Activated T-cell treated with anti-CD3 and anti-CD28 coated beads, Interleukin-2, amount 50 U/mL, for 72 hours (primary cell): ENCODE results near the gene SEC22B. TPM values are rescaled to one million over a fixed set of nuclear protein-coding genes. Genes with fewer than 3 reads are reported as not detected.
"Not testable (repeated sequence)": the region's sequence is repeated elsewhere in the genome, so short reads cannot be mapped to it uniquely, and the experiment has no call there.

Experiments used
- ATAC-seq, 2 donors: fragments of 150-1000 bp; cut with Tn5 transposase; replicated peaks in 1 of 2; 2 replicates each; pipeline ENCODE4 v1.10.0; 2021; ENCODE audit warnings: moderate library complexity in 2 of 2, mild to moderate bottlenecking in 1 of 2
- DNase-seq, 2 donors: peaks; one replicate each; pipeline ENCODE4 v3.0.0; 2021 to 2022; ENCODE audit warnings: mixed read lengths in 1 of 2
- H3K27ac Mint-ChIP-seq: one replicate; pipeline ENCODE4 v1.8.0; 2022; ENCODE audit warnings: mild to moderate bottlenecking, moderate library complexity, mixed read lengths
- H3K27me3 Mint-ChIP-seq: one replicate; pipeline ENCODE4 v1.8.0; 2022; ENCODE audit warnings: low read depth, mixed read lengths
- H3K36me3 Mint-ChIP-seq, 2 donors: one replicate each; pipeline ENCODE4 v1.8.0; 2022; ENCODE audit warnings: mixed read lengths in 2 of 2, mild to moderate bottlenecking in 1 of 2; ENCODE audit not compliant: insufficient read depth in 2 of 2
- H3K4me1 Mint-ChIP-seq: one replicate; pipeline ENCODE4 v1.8.0; 2022; ENCODE audit warnings: low read depth, mixed read lengths
- H3K4me3 Mint-ChIP-seq, 2 donors: one replicate each; pipeline ENCODE4 v1.8.0; 2022; ENCODE audit warnings: mild to moderate bottlenecking in 2 of 2, mixed read lengths in 2 of 2, moderate library complexity in 2 of 2
- H3K9me3 Mint-ChIP-seq, 2 donors: one replicate each; pipeline ENCODE4 v1.8.0; 2022; ENCODE audit warnings: mixed read lengths in 2 of 2
- total RNA-seq, 2 donors: library from RNA; stranded (reverse); gene quantifications; one replicate each; pipeline ENCODE4 v1.2.3, GENCODE V29; 2022

SEC22B gene
- total RNA-seq, 2 donors from 2014 or later, result 16.8 to 21.2 TPM

- ATAC-seq, result peak in 1 of 2 donors; percentile 20
- not testable (repeated sequence) for DNase-seq, H3K36me3 Mint-ChIP-seq, H3K9me3 Mint-ChIP-seq, H3K27me3 Mint-ChIP-seq
- Mint-ChIP-seq H3K27ac (peak overlapping the region; percentile 99), H3K4me1 (peaks cover 14% of the 10 kb centered on the region), H3K4me3 (peak overlapping the region; percentile 95 to 98)
Measured at GRCh38 chr1:120175688-120176087, 632 bp downstream of the SEC22B start.

- H3K4me1 Mint-ChIP-seq, H3K36me3 Mint-ChIP-seq, DNase-seq, H3K4me3 Mint-ChIP-seq, H3K27me3 Mint-ChIP-seq, H3K27ac Mint-ChIP-seq, ATAC-seq, H3K9me3 Mint-ChIP-seq: not testable (repeated sequence)
Measured at GRCh38 chr1:120164761-120165160, 11.6 kb downstream of the SEC22B start.

- DNase-seq, H3K27ac Mint-ChIP-seq, H3K9me3 Mint-ChIP-seq, ATAC-seq, H3K4me3 Mint-ChIP-seq, H3K36me3 Mint-ChIP-seq, H3K4me1 Mint-ChIP-seq, H3K27me3 Mint-ChIP-seq: not testable (repeated sequence)
Measured at GRCh38 chr1:120162015-120162414, 14.3 kb downstream of the SEC22B start.

- not testable (repeated sequence) for ATAC-seq, H3K9me3 Mint-ChIP-seq, H3K4me3 Mint-ChIP-seq, H3K27ac Mint-ChIP-seq, H3K27me3 Mint-ChIP-seq, DNase-seq, H3K4me1 Mint-ChIP-seq, H3K36me3 Mint-ChIP-seq
Measured at GRCh38 chr1:120158495-120158894, 17.8 kb downstream of the SEC22B start.

GRCh38 chr1:120158086-120158485 is 18.2 kb downstream of the SEC22B start:
- not testable (repeated sequence) for H3K9me3 Mint-ChIP-seq, H3K4me1 Mint-ChIP-seq, H3K27ac Mint-ChIP-seq, H3K4me3 Mint-ChIP-seq, ATAC-seq, H3K36me3 Mint-ChIP-seq, DNase-seq, H3K27me3 Mint-ChIP-seq

GRCh38 chr1:120150138-120150822 is 26.0 kb downstream of the SEC22B start:
- H3K27ac Mint-ChIP-seq, H3K27me3 Mint-ChIP-seq, ATAC-seq, DNase-seq, H3K4me3 Mint-ChIP-seq, H3K9me3 Mint-ChIP-seq, H3K4me1 Mint-ChIP-seq, H3K36me3 Mint-ChIP-seq: not testable (repeated sequence)

- H3K27me3 Mint-ChIP-seq, H3K36me3 Mint-ChIP-seq, H3K4me3 Mint-ChIP-seq, DNase-seq, H3K9me3 Mint-ChIP-seq, ATAC-seq, H3K4me1 Mint-ChIP-seq, H3K27ac Mint-ChIP-seq: not testable (repeated sequence)
Measured at GRCh38 chr1:120149420-120150059, 26.8 kb downstream of the SEC22B start.

GRCh38 chr1:120145806-120146205 is 30.5 kb downstream of the SEC22B start:
- not testable (repeated sequence) for ATAC-seq, H3K27ac Mint-ChIP-seq, H3K9me3 Mint-ChIP-seq, H3K36me3 Mint-ChIP-seq, DNase-seq, H3K4me3 Mint-ChIP-seq, H3K27me3 Mint-ChIP-seq
- H3K4me1 Mint-ChIP-seq, result peaks cover 32% of the 10 kb centered on the region

- ATAC-seq, H3K36me3 Mint-ChIP-seq, H3K9me3 Mint-ChIP-seq, H3K27me3 Mint-ChIP-seq, H3K27ac Mint-ChIP-seq, DNase-seq: not testable (repeated sequence)
- H3K4me1 Mint-ChIP-seq, result peaks cover 32% of the 10 kb centered on the region
- H3K4me3 Mint-ChIP-seq, result peak overlapping the region in 1 of 2 donors; percentile 29
Measured at GRCh38 chr1:120144626-120145025, 31.7 kb downstream of the SEC22B start.

GRCh38 chr1:120144169-120144568 is 32.2 kb downstream of the SEC22B start:
- peaks cover 32% of the 10 kb centered on the region for H3K4me1 Mint-ChIP-seq
- not testable (repeated sequence) for H3K27ac Mint-ChIP-seq, H3K27me3 Mint-ChIP-seq, H3K36me3 Mint-ChIP-seq, H3K9me3 Mint-ChIP-seq
- peak overlapping the region in 1 of 2 donors; percentile 25 for H3K4me3 Mint-ChIP-seq
- peak in 1 of 2 donors; percentile 6 for DNase-seq
- ATAC-seq, result peak; percentile 14 to 34

- H3K36me3 Mint-ChIP-seq, H3K27me3 Mint-ChIP-seq, DNase-seq, H3K9me3 Mint-ChIP-seq, H3K27ac Mint-ChIP-seq, ATAC-seq, H3K4me3 Mint-ChIP-seq: not testable (repeated sequence)
- peaks cover 32% of the 10 kb centered on the region for H3K4me1 Mint-ChIP-seq
Measured at GRCh38 chr1:120143334-120143733, 33.0 kb downstream of the SEC22B start.

GRCh38 chr1:120142512-120143263 is 33.6 kb downstream of the SEC22B start:
- ATAC-seq (peak; percentile 91 to 96), DNase-seq (peak; percentile 70 to 74)
- not testable (repeated sequence) for H3K27ac Mint-ChIP-seq, H3K36me3 Mint-ChIP-seq, H3K27me3 Mint-ChIP-seq, H3K9me3 Mint-ChIP-seq
- peak overlapping the region; percentile 28 to 70 for H3K4me3 Mint-ChIP-seq
- peaks cover 32% of the 10 kb centered on the region for H3K4me1 Mint-ChIP-seq

- not testable (repeated sequence) for H3K27me3 Mint-ChIP-seq, H3K4me3 Mint-ChIP-seq, H3K9me3 Mint-ChIP-seq, DNase-seq, H3K27ac Mint-ChIP-seq, H3K36me3 Mint-ChIP-seq
- H3K4me1 Mint-ChIP-seq, result peaks cover 32% of the 10 kb centered on the region
- ATAC-seq, result peak in 1 of 2 donors; percentile 30
Measured at GRCh38 chr1:120141865-120142264, 34.5 kb downstream of the SEC22B start.
